ENCODE measurements around the gene STRN. TPM values are rescaled to one million over a fixed set of nuclear protein-coding genes. Genes with fewer than 3 reads are reported as not detected.

The STRN gene
- total and polyA plus RNA-seq, 11 donors = 9.2 to 101 (median 62.7) TPM

DNA sequence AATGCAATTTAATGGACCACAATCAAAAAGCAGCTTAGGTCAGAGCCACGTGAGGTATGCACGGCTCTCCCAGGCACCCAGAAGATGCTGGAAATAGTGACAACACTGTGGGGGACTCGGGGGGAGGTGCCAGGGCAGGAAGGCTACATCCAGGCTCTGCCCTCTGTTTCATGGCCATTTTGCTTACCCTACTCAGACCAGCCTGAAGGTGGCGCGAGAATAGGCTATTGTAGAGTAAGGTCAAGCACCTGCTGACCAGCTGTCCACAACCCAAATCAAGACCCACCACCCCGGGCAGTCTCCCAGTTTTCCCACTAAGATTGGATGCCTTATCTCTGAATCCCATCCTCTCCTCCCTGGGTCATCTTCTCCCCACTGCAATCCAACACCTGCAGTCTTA is 154.1 kb downstream of the STRN start:
- Histone ChIP-seq H3K4me1 (no peaks in the 10 kb centered on the region), H3K27me3 (no peaks in the 10 kb centered on the region), H3K9me3 (no peaks in the 10 kb centered on the region), H3K36me3 (no peaks in the 10 kb centered on the region), H3K4me3 (no peak overlapping the region), H3K27ac (no peak overlapping the region)
- no peak for DNase-seq
- intact Hi-C loops (cut with DNase I) = no loop called here
- TF ChIP-seq POLR2A (IDR thresholded peaks at IDR 0.05) = no peak
- TF ChIP-seq, protein P1, sequence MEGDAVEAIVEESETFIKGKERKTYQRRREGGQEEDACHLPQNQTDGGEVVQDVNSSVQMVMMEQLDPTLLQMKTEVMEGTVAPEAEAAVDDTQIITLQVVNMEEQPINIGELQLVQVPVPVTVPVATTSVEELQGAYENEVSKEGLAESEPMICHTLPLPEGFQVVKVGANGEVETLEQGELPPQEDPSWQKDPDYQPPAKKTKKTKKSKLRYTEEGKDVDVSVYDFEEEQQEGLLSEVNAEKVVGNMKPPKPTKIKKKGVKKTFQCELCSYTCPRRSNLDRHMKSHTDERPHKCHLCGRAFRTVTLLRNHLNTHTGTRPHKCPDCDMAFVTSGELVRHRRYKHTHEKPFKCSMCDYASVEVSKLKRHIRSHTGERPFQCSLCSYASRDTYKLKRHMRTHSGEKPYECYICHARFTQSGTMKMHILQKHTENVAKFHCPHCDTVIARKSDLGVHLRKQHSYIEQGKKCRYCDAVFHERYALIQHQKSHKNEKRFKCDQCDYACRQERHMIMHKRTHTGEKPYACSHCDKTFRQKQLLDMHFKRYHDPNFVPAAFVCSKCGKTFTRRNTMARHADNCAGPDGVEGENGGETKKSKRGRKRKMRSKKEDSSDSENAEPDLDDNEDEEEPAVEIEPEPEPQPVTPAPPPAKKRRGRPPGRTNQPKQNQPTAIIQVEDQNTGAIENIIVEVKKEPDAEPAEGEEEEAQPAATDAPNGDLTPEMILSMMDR (IDR thresholded peaks at IDR 0.05) = no peak
- WGBS, 4 donors = 32 to 47% (median 42%) methylated on average over 6 of the region's 6 CpGs
- no peak for ATAC-seq

DNA sequence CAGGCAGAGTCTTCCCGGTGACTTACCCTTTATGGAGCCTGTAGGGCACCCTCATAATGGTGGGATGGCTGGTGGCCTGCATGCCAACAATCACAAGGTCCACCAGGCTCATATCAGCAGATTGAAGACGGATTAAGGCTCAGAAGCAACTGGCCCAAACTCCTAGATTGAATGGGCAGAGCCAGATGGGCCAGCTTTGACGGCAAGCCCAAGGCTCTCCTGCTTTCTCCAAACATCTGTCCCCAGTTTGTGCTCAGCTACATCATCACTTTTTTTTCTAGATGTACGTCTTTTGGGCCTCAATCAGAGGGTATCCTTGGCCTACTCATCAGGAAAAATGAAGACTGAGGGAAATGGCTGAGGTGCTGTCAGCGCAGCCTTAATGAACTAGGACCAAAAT is 155.3 kb downstream of the STRN start:
- no peaks in the 10 kb centered on the region for H3K36me3 ChIP-seq
- H3K9me3 ChIP-seq = no peaks in the 10 kb centered on the region
- no peak overlapping the region for H3K4me3 ChIP-seq
- DNase-seq (no peak), ATAC-seq (no peak)
- no peaks in the 10 kb centered on the region for H3K27me3 ChIP-seq
- intact Hi-C loops (cut with DNase I) = no loop called here
- TF ChIP-seq, protein P1 (IDR thresholded peaks at IDR 0.05) = no peak
- no peak for TF ChIP-seq POLR2A (IDR thresholded peaks at IDR 0.05)
- H3K4me1 ChIP-seq = no peaks in the 10 kb centered on the region
- 88 to 95% (median 90%) methylated on average over 5 of the region's 5 CpGs for WGBS, 4 donors
- no peak overlapping the region for H3K27ac ChIP-seq

DNA sequence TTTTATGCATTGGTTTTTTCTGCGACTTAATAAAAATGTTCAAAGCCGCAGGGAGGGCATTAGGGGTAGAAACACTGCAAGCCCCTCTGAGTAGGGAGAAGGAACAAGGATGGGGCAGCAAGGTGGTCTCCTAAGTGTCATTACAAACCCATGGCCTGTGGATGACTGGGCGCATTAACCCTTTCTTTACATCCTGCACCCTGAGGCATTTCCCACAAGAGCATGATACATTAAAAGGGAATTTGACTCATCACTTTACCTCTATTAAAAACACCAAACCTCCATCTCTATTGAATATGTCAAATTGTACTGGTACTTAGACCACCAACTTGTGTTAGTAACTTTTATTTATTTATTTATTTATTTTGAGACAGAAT is 157.3 kb downstream of the STRN start:
- ATAC-seq (no peak), DNase-seq (no peak)
- H3K4me1 ChIP-seq = no peaks in the 10 kb centered on the region
- intact Hi-C loops (cut with DNase I) = no loop called here
- WGBS, 4 donors = 93 to 94% (median 94%) methylated on average over 3 of the region's 3 CpGs
- H3K4me3 ChIP-seq = no peak overlapping the region
- TF ChIP-seq, protein P1 (IDR thresholded peaks at IDR 0.05) = no peak
- no peak for TF ChIP-seq POLR2A (IDR thresholded peaks at IDR 0.05)
- H3K27ac ChIP-seq = no peak overlapping the region
- no peaks in the 10 kb centered on the region for H3K9me3 ChIP-seq
- H3K36me3 ChIP-seq = no peaks in the 10 kb centered on the region
- no peaks in the 10 kb centered on the region for H3K27me3 ChIP-seq

DNA sequence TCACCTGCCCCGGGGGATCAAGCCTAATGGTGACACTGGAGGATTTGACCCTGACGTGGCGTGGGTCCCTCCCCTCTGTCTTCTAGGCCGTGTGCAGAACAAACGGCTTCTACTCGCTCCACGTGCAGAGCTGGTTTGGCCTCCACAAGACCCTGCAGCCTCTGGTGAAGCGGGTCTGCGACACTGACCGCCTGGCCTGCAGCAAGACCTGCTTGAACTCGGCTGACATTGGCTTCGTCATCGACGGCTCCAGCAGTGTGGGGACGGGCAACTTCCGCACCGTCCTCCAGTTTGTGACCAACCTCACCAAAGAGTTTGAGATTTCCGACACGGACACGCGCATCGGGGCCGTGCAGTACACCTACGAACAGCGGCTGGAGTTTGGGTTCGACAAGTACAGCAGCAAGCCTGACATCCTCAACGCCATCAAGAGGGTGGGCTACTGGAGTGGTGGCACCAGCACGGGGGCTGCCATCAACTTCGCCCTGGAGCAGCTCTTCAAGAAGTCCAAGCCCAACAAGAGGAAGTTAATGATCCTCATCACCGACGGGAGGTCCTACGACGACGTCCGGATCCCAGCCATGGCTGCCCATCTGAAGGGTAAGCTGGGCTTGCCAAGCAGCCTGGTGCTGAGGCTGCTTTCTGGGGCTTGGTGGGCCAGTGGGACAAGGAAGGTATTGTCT is 157.8 kb downstream of the STRN start:
- Histone ChIP-seq H3K27me3 (no peaks in the 10 kb centered on the region), H3K27ac (no peak overlapping the region), H3K4me3 (no peak overlapping the region), H3K4me1 (no peaks in the 10 kb centered on the region), H3K36me3 (no peaks in the 10 kb centered on the region), H3K9me3 (no peaks in the 10 kb centered on the region)
- TF ChIP-seq, protein P1 (IDR thresholded peaks at IDR 0.05) = no peak
- no peak for TF ChIP-seq POLR2A (IDR thresholded peaks at IDR 0.05)
- ATAC-seq = no peak
- intact Hi-C loops (cut with DNase I) = no loop called here
- 94 to 95% (median 94%) methylated on average over 30 to 35 of the region's 35 CpGs for WGBS, 4 donors
- no peak for DNase-seq
